ENCODE measurements around the gene GRXCR1. TPM values are rescaled to one million over a fixed set of nuclear protein-coding genes. Genes with fewer than 3 reads are reported as not detected.

GRXCR1 gene
- total RNA-seq, 1 experiment from 2014 or later = not detected

DNA sequence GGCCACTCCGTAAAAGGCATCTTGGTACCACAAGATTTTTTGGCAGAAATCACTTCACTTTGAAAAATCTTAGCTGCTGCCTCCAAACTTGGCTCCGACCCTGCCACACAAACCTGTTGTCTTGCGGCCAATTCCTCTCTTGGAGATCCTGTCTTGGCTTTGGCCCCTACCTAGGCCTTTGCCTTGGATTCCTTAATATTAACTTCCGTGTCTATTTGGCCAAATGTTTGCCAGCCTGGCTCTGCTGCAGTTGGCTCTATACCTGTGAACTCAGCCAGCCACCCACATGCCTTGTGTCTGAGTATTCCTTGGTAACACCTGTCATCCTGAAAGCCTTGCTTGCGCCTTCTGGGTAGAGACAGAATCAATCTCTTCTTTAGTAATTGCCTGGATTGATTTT lies 12.5 kb downstream of the GRXCR1 start:
- intact Hi-C loops (cut with micrococcal nuclease; ENCODE audit: unreplicated experiment) = no loop called here
- Histone ChIP-seq H3K9me3 (ENCODE audit: insufficient read depth, low read depth) (no peaks in the 10 kb centered on the region), H3K4me2 (no peak overlapping the region), H3K79me2 (ENCODE audit: low read depth) (no peaks in the 10 kb centered on the region), H3K27me3 (ENCODE audit: insufficient read depth, low read depth) (no peaks in the 10 kb centered on the region), H3F3A (ENCODE audit: insufficient read depth, low read depth) (no peaks in the 10 kb centered on the region), H3K4me3 (no peak overlapping the region), H3K27ac (no peak overlapping the region), H2AFZ (no peak overlapping the region), H3K36me3 (ENCODE audit: low read depth) (no peaks in the 10 kb centered on the region), H3K4me1 (replicated peaks; ENCODE audit: insufficient read depth) (no peaks in the 10 kb centered on the region), H4K20me1 (ENCODE audit: insufficient read depth) (no peaks in the 10 kb centered on the region), H3K9me2 (ENCODE audit: insufficient read depth) (no peaks in the 10 kb centered on the region)
- POLR2A ChIA-PET (ENCODE audit: unreplicated experiment) = no interaction called here
- BruUV-seq (replicated peaks) = no TSS peak
- TF ChIP-seq, protein P1, sequence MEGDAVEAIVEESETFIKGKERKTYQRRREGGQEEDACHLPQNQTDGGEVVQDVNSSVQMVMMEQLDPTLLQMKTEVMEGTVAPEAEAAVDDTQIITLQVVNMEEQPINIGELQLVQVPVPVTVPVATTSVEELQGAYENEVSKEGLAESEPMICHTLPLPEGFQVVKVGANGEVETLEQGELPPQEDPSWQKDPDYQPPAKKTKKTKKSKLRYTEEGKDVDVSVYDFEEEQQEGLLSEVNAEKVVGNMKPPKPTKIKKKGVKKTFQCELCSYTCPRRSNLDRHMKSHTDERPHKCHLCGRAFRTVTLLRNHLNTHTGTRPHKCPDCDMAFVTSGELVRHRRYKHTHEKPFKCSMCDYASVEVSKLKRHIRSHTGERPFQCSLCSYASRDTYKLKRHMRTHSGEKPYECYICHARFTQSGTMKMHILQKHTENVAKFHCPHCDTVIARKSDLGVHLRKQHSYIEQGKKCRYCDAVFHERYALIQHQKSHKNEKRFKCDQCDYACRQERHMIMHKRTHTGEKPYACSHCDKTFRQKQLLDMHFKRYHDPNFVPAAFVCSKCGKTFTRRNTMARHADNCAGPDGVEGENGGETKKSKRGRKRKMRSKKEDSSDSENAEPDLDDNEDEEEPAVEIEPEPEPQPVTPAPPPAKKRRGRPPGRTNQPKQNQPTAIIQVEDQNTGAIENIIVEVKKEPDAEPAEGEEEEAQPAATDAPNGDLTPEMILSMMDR (conservative IDR thresholded peaks at IDR 0.05) = no peak
- no peak for TF ChIP-seq EZH2 (IDR thresholded peaks at IDR 0.05; ENCODE audit: low read depth)
- no peak for DNase-seq
- CTCF ChIA-PET = no interaction called here

DNA sequence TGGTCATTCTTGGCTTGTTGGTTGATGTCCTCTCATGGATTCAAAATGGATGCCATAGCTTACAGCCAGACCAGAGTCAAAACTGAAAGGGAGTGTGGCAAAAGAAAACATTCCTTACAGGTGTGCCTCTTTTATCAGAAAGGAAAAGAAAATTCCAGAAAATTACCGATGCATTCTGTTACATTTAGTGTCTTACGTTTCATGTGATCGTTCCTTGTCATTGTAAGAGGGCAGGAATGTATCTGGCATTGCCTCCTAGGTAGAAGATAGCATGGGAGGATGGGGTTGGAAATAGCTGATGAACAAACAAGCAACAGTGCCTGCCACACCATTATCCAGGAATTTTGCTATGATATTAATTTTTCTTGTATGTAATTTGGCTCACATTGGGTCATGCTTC lies 13.1 kb downstream of the GRXCR1 start:
- Histone ChIP-seq H3K4me2 (no peak overlapping the region), H3K9me2 (ENCODE audit: insufficient read depth) (no peaks in the 10 kb centered on the region), H3K27me3 (ENCODE audit: insufficient read depth, low read depth) (no peaks in the 10 kb centered on the region), H3K9me3 (ENCODE audit: insufficient read depth, low read depth) (no peaks in the 10 kb centered on the region), H3K79me2 (ENCODE audit: low read depth) (no peaks in the 10 kb centered on the region), H3K27ac (no peak overlapping the region), H3K4me1 (replicated peaks; ENCODE audit: insufficient read depth) (no peaks in the 10 kb centered on the region), H3K36me3 (ENCODE audit: low read depth) (no peaks in the 10 kb centered on the region), H3F3A (ENCODE audit: insufficient read depth, low read depth) (no peaks in the 10 kb centered on the region), H4K20me1 (ENCODE audit: insufficient read depth) (no peaks in the 10 kb centered on the region), H3K4me3 (no peak overlapping the region), H2AFZ (no peak overlapping the region)
- CTCF ChIA-PET = no interaction called here
- POLR2A ChIA-PET (ENCODE audit: unreplicated experiment) = no interaction called here
- no TSS peak for BruUV-seq (replicated peaks)
- no peak for DNase-seq
- intact Hi-C loops (cut with micrococcal nuclease; ENCODE audit: unreplicated experiment) = no loop called here
- TF ChIP-seq, protein P1 (conservative IDR thresholded peaks at IDR 0.05) = no peak
- TF ChIP-seq EZH2 (IDR thresholded peaks at IDR 0.05; ENCODE audit: low read depth) = no peak

DNA sequence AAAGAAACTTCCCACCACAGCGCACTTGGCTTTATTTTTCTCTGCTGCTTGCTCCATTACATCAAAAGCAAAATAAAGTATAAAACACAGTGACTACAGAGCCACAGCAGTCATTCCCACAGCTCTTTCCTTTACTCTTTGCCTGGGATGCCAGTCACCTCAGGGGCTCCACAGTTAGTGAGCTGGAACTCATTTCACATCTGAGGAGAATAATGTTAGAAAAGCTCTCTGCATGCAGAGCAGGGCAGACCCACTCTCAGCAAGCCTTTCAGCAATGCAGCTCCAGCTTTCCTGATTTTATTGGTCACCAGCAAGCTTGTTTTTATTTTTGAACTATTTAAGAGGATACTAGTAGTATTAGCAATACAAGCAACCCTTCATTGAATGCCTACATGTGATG lies 13.8 kb downstream of the GRXCR1 start:
- H3K27me3 ChIP-seq (ENCODE audit: insufficient read depth, low read depth) = no peaks in the 10 kb centered on the region
- H3K4me2 ChIP-seq = peak overlapping the region; percentile 45; the same call in 1 of the 2 replicates
- TF ChIP-seq, protein P1 (conservative IDR thresholded peaks at IDR 0.05) = no peak
- no peak for TF ChIP-seq EZH2 (IDR thresholded peaks at IDR 0.05; ENCODE audit: low read depth)
- H3K4me1 ChIP-seq (replicated peaks; ENCODE audit: insufficient read depth) = no peaks in the 10 kb centered on the region
- DNase-seq = no peak
- no peak overlapping the region for H3K27ac ChIP-seq
- no peaks in the 10 kb centered on the region for H3K9me2 ChIP-seq (ENCODE audit: insufficient read depth)
- CTCF ChIA-PET = no interaction called here
- no peak overlapping the region for H3K4me3 ChIP-seq
- no peak overlapping the region for H2AFZ ChIP-seq
- no TSS peak for BruUV-seq (replicated peaks)
- H4K20me1 ChIP-seq (ENCODE audit: insufficient read depth) = no peaks in the 10 kb centered on the region
- POLR2A ChIA-PET (ENCODE audit: unreplicated experiment) = no interaction called here
- intact Hi-C loops (cut with micrococcal nuclease; ENCODE audit: unreplicated experiment) = no loop called here
- no peaks in the 10 kb centered on the region for H3K9me3 ChIP-seq (ENCODE audit: insufficient read depth, low read depth)
- no peaks in the 10 kb centered on the region for H3K36me3 ChIP-seq (ENCODE audit: low read depth)
- no peaks in the 10 kb centered on the region for H3K79me2 ChIP-seq (ENCODE audit: low read depth)
- H3F3A ChIP-seq (ENCODE audit: insufficient read depth, low read depth) = no peaks in the 10 kb centered on the region
